HG02938 (cell line): ENCODE data around the gene MRPS12.
"Not testable (repeated sequence)": the region's sequence is repeated elsewhere in the genome, so short reads cannot be mapped to it uniquely, and the experiment has no call there.

Experiments
- ATAC-seq: cut with Tn5 transposase; IDR thresholded peaks from one replicate; pipeline ENCODE4 v1.9.1; 2021; ENCODE audit warnings: mild to moderate bottlenecking, moderate library complexity; ENCODE audit not compliant: unreplicated experiment

Gene MRPS12

DNA sequence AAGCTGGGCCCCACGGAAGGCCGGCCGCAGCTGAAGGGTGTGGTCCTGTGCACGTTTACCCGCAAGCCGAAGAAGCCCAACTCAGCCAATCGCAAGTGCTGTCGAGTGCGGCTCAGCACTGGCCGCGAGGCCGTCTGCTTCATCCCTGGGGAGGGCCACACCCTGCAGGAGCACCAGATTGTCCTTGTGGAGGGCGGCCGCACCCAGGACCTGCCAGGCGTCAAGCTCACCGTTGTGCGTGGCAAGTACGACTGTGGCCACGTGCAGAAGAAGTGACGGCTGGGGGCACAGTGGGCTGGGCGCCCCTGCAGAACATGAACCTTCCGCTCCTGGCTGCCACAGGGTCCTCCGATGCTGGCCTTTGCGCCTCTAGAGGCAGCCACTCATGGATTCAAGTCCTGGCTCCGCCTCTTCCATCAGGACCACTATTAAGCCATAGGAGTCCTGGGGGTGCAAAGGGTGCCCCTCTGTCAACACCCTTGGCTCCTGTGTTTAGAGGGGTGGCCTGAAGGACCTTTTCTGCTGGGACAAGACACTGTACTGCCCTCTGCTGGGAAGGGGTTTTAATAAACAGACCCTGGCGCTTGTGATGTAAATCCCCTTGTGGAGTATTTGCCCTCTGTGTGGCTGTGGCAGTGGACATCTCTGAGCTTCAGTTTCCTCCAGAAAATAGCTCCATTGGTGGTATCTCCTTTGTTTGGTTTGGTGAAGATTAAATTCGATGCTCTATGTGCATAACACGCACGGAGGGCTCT, 1.9 kb downstream of the MRPS12 start:
- ATAC-seq, result no peak

DNA sequence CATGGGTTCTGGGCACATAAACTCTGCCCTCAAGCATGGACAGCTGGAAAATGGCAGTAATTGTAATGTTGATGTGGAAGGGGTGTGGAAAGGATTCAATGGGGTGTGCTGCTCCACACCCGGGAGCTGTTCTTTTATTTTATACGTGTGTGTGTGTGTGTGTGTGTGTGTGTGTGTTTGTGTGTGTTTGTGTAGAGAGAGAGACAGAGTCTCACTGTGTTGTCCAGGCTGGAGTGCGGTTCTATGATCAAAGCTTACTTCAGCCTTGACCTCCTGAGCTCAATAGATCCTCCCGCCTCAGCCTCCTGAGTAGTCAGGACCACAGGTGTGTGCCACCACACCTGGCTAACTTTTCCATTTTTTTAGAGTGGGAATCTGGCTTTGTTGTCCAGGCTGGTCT, 2.8 kb downstream of the MRPS12 start:
- ATAC-seq, result no peak

DNA sequence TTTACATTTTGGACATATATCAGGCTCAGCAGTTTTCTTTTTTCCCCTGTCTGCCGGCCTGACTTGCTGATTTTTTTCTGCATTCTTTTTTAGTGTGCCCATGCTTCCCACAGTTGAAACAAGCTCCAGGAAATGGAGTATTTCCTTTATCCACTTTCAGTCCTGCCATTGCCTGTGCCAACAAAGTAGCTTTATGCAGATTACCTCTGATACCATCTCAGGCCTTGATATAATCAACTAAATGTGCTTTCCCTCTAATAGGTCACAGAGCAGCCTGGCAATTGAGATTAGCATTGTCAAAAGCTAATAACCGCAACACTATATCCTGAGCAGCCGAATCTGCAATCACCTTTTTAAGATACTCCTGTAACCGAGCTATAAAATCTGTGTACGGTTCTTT, 9.2 kb downstream of the MRPS12 start:
- ATAC-seq, result no peak

DNA sequence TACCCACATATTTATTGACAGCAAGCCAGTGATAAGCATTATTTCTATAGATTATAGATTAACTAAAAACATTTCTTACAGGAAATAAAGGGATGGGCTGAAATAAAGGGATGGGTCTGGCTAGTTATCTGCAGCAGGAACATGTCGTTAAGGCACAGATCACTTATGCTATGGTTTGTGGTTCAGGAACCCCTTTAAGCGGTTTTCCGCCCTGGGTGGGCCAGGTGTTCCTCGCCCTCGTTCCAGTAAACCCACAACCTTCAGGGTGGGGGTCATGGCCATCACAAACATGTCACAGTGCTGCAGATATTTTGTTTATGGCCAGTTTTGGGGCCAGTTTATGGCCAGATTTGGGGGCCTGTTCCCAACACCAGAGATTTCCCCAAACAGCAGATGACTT, 10.7 kb downstream of the MRPS12 start:
- not testable (repeated sequence) for ATAC-seq

DNA sequence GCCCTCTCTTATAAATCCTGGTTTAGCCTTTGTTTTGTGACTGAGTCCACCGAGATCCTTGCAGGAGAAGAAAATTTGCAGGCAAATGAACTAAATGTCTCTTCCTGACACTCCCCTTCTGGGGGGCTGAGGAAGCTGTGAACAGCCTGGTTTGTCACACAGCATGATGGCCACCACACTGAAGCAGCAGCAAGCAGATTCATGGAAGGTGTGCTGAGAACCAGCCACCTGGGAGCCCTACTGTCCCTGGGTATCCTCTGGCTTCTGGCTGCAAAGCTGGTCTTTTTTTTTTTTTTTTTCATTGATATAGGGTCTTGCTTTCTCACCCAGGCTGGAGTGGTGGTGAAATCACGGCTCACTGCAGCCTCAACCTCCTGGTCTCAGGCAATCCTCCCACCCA, 11.2 kb downstream of the MRPS12 start:
- ATAC-seq, result no peak

DNA sequence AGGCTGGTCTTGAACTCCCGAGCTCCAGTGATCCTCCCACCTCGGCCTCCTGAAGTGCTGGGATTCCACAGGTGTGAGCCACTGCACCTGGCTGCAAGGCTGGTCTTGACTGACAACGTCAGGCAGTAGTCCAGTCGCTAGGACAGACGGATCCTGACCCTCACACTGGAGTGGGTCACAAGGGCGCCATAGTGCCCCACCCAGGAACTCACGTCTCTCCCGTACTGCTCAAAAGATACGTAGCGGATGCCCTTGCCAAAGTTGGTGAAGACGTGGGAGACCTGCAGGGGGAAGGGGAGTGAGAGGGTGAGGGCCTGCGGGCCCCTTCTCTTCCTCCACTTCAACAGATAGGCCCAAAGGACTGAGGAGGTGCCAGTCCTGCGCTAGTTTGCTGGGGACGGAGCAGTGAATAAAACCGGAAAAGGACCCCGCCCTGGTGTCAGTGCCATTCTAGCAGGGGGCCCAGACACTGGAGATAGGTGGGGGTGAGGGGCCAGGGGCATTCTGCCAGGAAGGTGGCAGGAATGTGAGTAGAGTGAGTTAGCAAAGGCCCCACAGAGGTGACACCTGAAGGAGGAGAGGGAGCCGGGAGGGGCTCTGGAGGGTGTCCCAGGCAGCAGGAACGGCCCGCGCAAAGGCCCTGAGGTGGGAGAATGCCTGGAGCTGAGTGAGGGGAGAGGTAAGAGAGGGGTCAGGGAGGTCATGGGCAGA, 11.9 kb downstream of the MRPS12 start:
- no peak for ATAC-seq

DNA sequence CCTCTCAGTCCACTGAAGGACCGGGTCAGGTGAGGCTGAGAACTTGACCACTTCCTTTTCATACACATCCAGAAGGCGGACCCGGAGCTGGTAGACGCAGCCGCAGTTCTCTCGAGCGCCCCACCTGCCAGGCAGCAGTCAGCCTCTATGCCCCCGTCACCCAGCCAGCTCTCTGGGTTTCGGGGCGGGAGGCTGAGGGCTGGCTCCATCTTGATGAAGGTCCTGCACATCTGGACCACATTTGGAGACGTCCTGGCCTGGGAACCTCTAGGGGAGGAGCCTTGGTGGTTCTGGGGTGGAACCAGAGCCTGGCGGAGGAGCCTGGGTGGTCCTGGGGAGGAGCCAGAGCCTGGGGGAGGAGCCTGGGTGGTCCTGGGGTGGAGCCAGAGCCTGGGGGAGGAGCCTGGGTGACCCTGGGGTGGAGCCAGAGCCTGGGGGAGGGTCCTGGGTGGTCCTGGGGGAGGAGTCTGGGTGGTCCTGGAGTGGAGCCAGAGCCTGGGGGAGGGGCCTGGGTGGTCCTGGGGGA, 14.3 kb downstream of the MRPS12 start:
- no peak for ATAC-seq

DNA sequence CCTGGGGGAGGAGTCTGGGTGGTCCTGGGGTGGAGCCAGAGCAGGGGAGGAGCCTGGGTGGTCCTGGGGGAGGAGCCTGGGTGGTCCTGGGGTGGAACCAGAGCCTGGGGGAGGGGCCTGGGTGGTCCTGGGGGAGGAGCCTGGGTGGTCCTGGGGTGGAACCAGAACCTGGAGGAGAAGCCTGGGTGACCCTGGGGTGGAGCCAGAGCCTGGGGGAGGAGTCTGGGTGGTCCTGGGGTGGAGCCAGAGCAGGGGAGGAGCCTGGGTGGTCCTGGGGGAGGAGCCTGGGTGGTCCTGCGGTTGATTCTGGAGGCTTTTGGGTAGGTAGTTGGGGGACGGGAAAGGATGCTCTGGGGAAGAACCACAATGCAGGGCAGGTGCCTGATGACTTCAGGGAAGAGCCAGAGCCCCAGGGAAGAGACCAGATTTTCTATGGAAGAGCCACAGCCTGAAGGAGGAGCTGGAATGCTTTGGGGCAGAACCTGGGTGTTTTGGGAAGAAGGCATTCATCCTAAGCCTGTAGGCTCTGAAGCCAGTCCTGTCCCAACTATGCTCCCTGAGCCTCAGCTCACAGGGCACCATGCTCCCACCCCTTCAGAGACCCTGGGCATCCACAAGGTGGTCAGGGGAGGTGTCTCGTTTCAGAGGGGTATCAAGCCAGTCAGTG, 15.0 kb downstream of the MRPS12 start:
- no peak for ATAC-seq

DNA sequence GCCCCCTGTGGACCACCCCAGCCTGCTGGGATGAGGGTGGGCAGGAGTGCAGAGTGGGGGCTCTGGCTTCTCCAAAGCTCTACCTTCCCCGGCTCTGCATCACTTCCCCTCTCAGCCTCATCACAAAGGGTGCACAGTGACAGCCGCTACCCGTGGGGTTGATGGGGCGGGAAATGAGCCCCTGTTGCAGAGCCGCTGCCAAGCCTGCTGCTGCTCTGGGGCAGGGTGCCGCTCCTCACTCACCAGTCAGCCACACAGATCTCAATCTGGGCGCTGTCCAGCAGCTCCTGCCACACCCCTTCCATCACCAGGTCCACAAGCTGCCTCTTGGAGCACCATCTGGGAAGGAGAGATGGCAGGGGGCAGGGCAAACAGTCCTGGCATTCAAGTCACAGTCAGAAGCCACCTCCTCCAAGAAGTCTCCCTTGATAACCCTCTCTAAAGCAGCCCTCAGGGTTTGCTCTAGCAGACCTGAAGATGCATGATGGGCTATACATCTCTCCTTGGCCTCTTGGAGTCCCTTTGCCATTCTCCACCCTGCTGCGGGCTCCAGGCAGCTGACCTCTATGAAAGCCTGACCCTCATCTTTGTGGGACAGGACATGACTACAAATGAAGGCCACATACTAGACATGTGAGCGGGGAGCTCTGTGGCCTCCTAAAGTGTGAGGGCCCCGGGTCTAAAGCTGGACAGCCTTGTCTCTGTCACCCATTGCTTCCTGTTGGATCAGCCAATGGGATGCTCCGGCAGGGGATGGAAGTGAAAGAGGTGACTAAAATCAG, 15.7 kb downstream of the MRPS12 start:
- no peak for ATAC-seq

DNA sequence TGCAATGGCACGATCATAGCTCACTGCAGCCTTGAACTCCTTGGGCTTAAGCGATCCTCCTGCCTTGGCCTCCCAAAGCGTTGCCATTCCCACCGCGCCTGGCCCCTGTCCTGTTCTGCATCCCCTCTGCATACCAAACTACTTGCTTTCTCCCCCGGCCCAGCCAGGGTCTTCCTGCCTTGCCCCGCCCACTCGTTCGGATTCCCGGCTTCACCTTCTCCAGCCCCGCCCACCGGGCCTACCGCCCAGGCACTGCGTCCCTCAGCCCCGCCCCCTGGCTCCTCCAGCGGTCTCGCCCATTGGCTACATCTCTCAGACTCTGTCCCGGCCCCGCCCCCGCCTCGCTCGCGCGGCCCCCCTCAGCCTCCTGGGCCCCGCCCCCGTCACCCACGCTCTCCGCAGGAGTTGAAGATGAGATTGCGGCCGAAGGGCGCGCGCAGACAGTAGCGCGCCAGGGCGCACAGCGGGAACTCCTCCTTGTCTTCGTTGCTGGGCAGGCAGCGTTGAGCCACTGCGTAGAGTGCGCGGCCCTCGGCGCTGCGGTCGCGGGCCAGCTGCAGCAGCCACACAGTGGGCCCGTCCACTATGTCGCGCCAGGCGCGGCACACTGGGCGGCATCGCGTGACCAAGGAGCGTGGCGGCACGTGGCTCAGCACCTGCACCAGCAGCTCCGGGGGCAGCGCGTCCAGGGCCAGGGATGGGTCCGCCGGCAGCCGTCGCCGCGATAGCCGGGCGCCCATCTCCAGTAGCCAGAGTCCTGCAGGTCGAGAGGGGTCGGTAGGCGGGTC, 19.0 kb downstream of the MRPS12 start:
- no peak for ATAC-seq

DNA sequence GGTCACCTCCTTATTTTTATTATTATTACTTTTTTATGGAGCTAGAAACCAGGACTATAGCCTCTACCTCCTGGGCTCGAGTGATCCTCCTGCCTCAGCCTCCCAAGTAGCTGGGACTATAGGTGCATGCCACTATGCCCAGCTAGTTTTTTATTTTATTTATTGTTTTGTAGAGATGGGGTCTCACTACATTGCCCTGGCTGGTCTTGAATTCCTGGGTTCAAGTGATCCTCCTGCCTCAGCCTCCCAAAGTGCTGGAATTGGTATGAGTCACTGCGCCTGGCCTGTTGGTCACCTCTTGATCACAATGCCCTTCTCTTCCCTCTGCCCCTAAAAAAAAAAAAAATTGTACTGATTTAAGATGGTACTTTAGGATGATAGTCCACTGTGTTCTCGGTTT, 20.4 kb downstream of the MRPS12 start:
- no peak for ATAC-seq

DNA sequence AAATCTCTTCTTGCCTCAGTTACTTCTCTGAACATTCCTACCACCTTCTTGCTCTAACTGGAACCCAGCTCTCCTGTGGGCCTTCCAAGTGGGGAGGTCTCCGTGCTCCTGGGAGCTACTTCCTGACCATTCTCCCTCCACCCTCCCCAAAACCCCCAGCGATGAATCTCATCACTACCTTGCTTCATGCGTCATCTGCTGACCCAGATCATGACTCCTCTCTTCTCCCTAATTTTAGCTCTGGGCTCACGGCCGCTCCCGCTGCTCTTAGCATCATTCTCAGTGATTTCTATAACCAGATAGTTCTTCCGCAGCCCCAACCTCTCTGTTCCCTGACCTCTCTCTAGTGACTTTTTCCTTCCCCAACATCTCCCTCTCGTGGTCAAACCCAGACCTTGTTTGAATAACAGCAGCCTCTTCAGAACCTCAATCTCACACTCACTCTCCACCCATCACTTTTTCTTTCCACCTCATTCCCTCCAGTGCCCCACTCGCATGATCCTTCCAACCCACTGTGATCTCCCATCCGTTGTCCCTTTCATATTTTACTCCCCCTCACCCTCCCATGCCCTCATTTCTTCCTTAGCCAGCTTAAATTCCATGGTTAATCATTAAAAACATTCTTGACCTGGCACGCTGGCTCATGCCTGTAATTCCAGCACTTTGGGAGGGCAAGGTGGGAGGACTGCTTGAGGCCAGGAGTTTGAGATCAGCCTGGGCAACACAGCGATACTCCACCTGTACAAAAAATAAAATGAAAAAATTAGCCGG, 21.8 kb downstream of the MRPS12 start:
- no peak for ATAC-seq

DNA sequence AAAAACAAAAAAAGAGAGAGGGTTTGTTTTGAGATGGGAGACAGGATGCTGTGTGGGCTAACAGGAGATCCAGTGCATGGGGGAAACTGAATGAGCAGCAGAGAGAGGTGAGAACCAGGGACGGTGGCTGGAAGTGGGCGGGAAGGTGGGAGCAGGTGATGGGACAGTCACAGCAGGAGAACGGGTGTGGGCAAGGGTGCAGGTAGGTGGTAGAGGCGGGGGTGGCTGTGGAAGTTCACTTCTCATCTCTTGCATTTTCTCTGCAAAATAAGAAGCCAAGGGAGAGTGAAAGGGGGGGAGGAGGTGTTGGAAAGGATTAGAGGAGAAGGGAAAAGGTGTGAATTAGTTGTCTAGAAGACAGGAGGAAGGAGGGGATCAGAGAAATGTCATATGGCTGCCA, 22.9 kb downstream of the MRPS12 start:
- no peak for ATAC-seq

DNA sequence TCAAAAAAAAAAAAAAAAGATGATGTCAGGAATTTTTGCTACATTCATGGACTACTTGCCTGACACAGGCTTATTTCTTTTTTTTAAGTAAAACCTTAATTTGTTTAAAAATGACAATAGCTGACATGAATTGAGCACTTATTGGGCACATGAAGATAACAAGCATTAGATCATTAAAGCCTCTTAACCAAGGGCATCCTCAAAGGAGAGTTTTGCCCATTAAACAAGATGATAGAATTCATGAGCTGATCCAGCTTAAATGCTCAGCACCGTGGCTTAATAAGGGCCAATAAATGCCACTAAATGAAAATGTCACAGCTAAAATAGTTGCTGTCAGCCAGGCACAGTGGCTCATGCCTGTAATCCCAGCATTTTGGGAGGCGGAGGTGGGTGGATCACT, 25.5 kb downstream of the MRPS12 start:
- no peak for ATAC-seq

DNA sequence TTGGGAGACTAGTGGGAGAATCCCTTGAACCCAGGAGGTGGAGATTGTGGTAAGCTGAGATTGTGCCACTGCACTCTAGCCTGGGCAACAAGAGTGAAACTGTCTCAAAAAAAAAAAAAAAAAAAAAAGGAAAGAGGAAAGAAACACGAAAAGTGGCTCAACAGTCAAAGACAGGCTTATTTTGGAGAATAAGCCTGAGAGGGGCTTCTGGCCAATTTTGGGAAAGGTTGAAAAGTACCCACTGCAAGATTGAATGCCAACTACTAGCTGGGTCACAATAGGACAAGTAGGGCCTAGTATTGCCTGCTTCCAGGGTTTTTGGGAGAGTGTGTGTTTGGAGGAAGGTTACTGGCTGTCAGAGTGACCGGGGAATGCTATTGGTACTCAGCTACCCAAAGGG, 27.6 kb downstream of the MRPS12 start:
- no peak for ATAC-seq

DNA sequence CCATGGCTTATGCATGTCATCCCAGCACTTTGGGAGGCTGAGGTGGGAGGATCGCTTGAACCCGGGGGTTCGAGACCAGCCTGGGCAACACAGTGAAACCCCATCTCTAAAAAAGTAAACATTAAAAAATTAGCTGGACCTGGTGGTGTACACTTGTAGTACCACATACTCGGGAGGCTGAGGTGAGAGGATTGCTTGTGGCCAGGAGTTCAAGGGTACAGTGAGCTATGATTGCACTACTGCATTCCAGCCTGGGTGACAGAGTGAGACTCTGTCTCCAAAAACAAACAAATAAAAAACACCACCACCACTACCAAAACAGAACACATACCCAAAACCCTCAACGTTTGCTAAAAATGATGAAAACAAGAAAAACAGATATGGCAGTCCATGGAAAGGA, 28.9 kb downstream of the MRPS12 start:
- ATAC-seq, result no peak

DNA sequence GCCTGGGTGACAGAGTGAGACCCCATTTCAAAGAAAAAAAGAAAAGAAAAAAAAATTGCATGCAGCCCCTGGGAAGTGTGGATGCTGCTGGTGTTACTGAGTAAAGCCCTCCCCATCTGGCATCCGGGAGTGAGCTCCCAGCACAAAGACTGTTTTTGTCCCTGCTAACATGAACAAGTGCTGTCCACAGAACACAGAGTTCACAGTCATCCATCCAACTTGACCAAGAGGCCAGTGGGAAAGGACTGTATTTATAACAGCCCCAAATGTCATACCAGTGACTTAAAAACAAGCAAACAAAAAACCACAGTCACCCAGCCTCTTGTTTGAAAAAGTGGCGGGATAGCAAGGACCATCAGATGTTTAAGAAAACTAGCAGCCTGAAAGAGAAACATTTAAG, 34.0 kb downstream of the MRPS12 start:
- no peak for ATAC-seq

DNA sequence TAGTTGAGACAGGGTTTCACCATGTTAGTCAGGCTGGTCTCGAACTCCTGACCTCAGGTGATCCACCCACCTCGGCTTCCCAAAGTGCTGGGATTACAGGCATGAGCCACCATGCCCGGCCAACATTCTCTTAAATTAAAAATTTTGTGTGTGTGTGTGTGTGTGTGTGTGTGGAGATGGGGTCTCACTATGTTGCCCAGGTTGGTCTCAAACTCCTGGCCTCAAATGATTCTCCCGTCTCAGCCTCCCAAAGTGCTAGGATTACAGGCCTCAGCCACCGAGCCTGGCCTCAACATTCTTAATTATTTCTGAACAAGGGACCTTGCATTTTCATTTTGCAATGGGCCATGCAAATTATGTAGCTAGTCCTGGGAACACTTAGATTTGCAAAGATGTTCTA, 35.4 kb downstream of the MRPS12 start:
- not testable (repeated sequence) for ATAC-seq

DNA sequence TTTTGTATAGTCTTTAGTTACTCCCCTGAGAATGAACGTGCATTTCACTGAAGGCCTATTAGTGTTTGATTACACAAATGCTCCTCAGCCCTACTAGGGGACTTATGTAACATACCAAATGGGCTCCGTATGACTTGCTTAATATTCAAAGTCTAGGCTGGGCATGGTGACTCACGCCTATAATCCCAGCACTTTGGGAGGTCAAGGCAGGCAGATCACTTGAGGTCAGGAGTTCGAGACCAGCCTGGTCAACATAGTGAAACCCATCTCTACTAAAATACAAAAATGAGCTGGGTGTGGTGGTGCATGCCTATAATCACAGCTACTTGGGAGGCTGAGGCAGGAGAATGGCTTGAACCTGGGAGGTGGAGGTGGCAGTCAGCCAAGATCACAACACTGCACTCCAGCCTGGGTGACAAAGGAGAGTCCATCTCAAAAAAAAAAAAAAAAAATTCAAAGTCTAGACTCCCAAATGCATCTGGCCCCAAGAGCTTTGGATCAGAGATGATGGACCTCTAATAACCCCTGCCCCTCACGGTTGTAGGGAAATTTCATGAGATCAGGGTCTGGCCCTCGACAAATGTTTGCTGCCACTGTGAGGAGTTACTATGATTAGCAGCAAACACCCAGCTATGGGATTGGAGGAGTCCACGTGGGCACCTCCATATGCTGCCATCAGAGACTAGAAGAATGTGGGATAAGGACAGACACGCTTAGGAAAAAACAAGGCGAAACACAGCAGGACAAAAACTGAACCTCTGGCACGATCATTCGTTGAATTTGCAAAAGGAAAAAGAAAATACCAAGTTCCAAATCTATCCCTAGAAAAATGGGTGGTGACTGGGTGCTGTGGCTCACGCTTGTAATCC, 40.2 kb downstream of the MRPS12 start:
- ATAC-seq, result no peak
